Measurements from ENCODE around the gene RBM10. TPM values are rescaled to one million over a fixed set of nuclear protein-coding genes. Genes with fewer than 3 reads are reported as not detected.
A peak's percentile ranks its signal among the peaks of the same experiment; 100 is the strongest.

RBM10 gene
- total and polyA plus RNA-seq, 9 of the 15 experiments (the other 6 are each of a cell fraction or from before 2014, with no cell fraction given), result 1.1 to 61.7 (median 31.5) TPM

- no peak for TF ChIP-seq ZNF655 (CRISPR knock-in tag; IDR thresholded peaks at IDR 0.05)
- no peak for TF ChIP-seq ELF2 (CRISPR knock-in tag; IDR thresholded peaks at IDR 0.05)
- TF ChIP-seq, protein P1, sequence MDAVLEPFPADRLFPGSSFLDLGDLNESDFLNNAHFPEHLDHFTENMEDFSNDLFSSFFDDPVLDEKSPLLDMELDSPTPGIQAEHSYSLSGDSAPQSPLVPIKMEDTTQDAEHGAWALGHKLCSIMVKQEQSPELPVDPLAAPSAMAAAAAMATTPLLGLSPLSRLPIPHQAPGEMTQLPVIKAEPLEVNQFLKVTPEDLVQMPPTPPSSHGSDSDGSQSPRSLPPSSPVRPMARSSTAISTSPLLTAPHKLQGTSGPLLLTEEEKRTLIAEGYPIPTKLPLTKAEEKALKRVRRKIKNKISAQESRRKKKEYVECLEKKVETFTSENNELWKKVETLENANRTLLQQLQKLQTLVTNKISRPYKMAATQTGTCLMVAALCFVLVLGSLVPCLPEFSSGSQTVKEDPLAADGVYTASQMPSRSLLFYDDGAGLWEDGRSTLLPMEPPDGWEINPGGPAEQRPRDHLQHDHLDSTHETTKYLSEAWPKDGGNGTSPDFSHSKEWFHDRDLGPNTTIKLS (IDR thresholded peaks at IDR 0.05; ENCODE audit: borderline replicate concordance, low read depth), result peak; percentile 51; the same call in 1 of the 2 replicates
- no peak for TF ChIP-seq CBFA2T3 (IDR thresholded peaks at IDR 0.05)
- TF ChIP-seq SMARCC2 (IDR thresholded peaks at IDR 0.05; ENCODE audit: low read depth), result no peak
- no peak for TF ChIP-seq HOXB6 (CRISPR knock-in tag; IDR thresholded peaks at IDR 0.05; ENCODE audit: borderline replicate concordance)
- peak; percentile 62; the same call in 1 of the 2 replicates for TF ChIP-seq ETS1 (conservative IDR thresholded peaks at IDR 0.05; ENCODE audit: control insufficient read depth, low read depth, low read length)
- no peak for TF ChIP-seq HEY1 (CRISPR knock-in tag; IDR thresholded peaks at IDR 0.05; ENCODE audit: borderline replicate concordance)
- TF ChIP-seq ZNF583 (CRISPR knock-in tag; IDR thresholded peaks at IDR 0.05), result no peak
- TF ChIP-seq, protein P2, sequence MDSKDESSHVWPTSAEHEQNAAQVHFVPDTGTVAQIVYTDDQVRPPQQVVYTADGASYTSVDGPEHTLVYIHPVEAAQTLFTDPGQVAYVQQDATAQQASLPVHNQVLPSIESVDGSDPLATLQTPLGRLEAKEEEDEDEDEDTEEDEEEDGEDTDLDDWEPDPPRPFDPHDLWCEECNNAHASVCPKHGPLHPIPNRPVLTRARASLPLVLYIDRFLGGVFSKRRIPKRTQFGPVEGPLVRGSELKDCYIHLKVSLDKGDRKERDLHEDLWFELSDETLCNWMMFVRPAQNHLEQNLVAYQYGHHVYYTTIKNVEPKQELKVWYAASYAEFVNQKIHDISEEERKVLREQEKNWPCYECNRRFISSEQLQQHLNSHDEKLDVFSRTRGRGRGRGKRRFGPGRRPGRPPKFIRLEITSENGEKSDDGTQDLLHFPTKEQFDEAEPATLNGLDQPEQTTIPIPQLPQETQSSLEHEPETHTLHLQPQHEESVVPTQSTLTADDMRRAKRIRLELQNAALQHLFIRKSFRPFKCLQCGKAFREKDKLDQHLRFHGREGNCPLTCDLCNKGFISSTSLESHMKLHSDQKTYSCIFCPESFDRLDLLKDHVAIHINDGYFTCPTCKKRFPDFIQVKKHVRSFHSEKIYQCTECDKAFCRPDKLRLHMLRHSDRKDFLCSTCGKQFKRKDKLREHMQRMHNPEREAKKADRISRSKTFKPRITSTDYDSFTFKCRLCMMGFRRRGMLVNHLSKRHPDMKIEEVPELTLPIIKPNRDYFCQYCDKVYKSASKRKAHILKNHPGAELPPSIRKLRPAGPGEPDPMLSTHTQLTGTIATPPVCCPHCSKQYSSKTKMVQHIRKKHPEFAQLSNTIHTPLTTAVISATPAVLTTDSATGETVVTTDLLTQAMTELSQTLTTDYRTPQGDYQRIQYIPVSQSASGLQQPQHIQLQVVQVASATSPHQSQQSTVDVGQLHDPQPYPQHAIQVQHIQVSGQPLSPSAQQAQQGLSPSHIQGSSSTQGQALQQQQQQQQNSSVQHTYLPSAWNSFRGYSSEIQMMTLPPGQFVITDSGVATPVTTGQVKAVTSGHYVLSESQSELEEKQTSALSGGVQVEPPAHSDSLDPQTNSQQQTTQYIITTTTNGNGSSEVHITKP (IDR thresholded peaks at IDR 0.05; ENCODE audit: partially characterized antibody), result peak; percentile 99
- no peak for TF ChIP-seq XRCC4 (IDR thresholded peaks at IDR 0.05; ENCODE audit: extremely low read depth, insufficient read depth, insufficient read length)
- no peak for TF ChIP-seq CBFB (CRISPR knock-in tag; IDR thresholded peaks at IDR 0.05)
Measured at GRCh38 chrX:47190445-47191269, 45.6 kb downstream of the RBM10 start (continued).
